GM19043 (cell line): ENCODE results near the gene FOXQ1.

Source experiments
- ATAC-seq: cut with Tn5 transposase; IDR thresholded peaks from one replicate; pipeline ENCODE4 v1.9.1; 2021; ENCODE audit warnings: low read depth; ENCODE audit not compliant: unreplicated experiment

Gene FOXQ1

GRCh38 chr6:1290086-1290485 lies 21.8 kb upstream of the FOXQ1 start:
- ATAC-seq: no peak

- ATAC-seq: no peak
Measured at GRCh38 chr6:1290805-1291204, 21.1 kb upstream of the FOXQ1 start.

- ATAC-seq: no peak
Measured at GRCh38 chr6:1291381-1291780, 20.5 kb upstream of the FOXQ1 start.

- ATAC-seq: no peak
Measured at GRCh38 chr6:1295420-1295819, 16.5 kb upstream of the FOXQ1 start.

- ATAC-seq: no peak
Measured at GRCh38 chr6:1296079-1296478, 15.8 kb upstream of the FOXQ1 start.

GRCh38 chr6:1296542-1296941 lies 15.4 kb upstream of the FOXQ1 start:
- ATAC-seq: no peak

- no peak for ATAC-seq
Measured at GRCh38 chr6:1297746-1298145, 14.2 kb upstream of the FOXQ1 start.

- no peak for ATAC-seq
Measured at GRCh38 chr6:1298768-1299167, 13.1 kb upstream of the FOXQ1 start.

- ATAC-seq: no peak
Measured at GRCh38 chr6:1306133-1306532, 5.8 kb upstream of the FOXQ1 start.

- ATAC-seq: no peak
Measured at GRCh38 chr6:1309366-1309765, 2.5 kb upstream of the FOXQ1 start.

- ATAC-seq: no peak
Measured at GRCh38 chr6:1310628-1311399, 1.1 kb upstream of the FOXQ1 start.

GRCh38 chr6:1312203-1312472 lies 240 bp downstream of the FOXQ1 start:
- no peak for ATAC-seq

GRCh38 chr6:1312473-1313367 lies 822 bp downstream of the FOXQ1 start:
- ATAC-seq: no peak

GRCh38 chr6:1313384-1313766 lies 1.5 kb downstream of the FOXQ1 start:
- no peak for ATAC-seq

- no peak for ATAC-seq
Measured at GRCh38 chr6:1313767-1314503, 2.0 kb downstream of the FOXQ1 start.

GRCh38 chr6:1314617-1315016 lies 2.7 kb downstream of the FOXQ1 start:
- ATAC-seq: no peak

GRCh38 chr6:1315201-1315559 lies 3.3 kb downstream of the FOXQ1 start:
- ATAC-seq: no peak

- ATAC-seq: no peak
Measured at GRCh38 chr6:1315560-1316386, 3.9 kb downstream of the FOXQ1 start.

GRCh38 chr6:1316489-1316971 lies 4.6 kb downstream of the FOXQ1 start:
- ATAC-seq: no peak

GRCh38 chr6:1317302-1317815 lies 5.5 kb downstream of the FOXQ1 start:
- no peak for ATAC-seq
